ENCODE results near the gene GDE1.

GRCh38 chr16:19506965-19507364 is 14.9 kb downstream of the GDE1 start:
- TF ChIP-seq CTCF (conservative IDR thresholded peaks at IDR 0.05) (no peak), ZFX (IDR thresholded peaks at IDR 0.05) (no peak)

Measured in C4-2B (cell line).